H1 (cell line): ENCODE results near the gene ICAM5. TPM values are rescaled to one million over a fixed set of nuclear protein-coding genes. Genes with fewer than 3 reads are reported as not detected.

Source experiments
- SIN3A ChIP-seq, 2 experiments: IDR thresholded peaks in 1 of 2; conservative IDR thresholded peaks in 1 of 2; 2 replicates each; pipeline ENCODE4 v1.6.1; 2011 to 2012; ENCODE audit warnings: low read length in 2 of 2, improper control_type of control experiment in 1 of 2, low read depth in 1 of 2, mild to moderate bottlenecking in 1 of 2
- polyA plus RNA-seq, 7 experiments: library from polyadenylated mRNA; depleted of rRNA in 3 of 7; stranded (reverse) in 5 of 7; unstranded in 2 of 7; fragments of >200 nt in 5 of 7; fragments of 200-250 nt in 2 of 7; gene quantifications; 1 replicate in 5 of 7; 2 replicates in 1 of 7; 4 replicates in 1 of 7; pipeline versions ENCODE4 v1.2.1 to v1.2.3, GENCODE V29; 2011 to 2013; ENCODE audit warnings: missing spikeins in 2 of 7, mixed read lengths in 2 of 7
- total RNA-seq: library from RNA; stranded (reverse); fragmentation: NEBNext Ultra II Directional; extraction: Animal tissue kit (Norgen Biotek cat#: 25700); gene quantifications from 2 replicates; pipeline ENCODE4 v1.2.1, GENCODE V29; 2021

The ICAM5 gene
- total and polyA plus RNA-seq, 2 of the 8 experiments (the other 6 are each of a cell fraction or from before 2014, with no cell fraction given), result 3.9 to 4.8 TPM

DNA sequence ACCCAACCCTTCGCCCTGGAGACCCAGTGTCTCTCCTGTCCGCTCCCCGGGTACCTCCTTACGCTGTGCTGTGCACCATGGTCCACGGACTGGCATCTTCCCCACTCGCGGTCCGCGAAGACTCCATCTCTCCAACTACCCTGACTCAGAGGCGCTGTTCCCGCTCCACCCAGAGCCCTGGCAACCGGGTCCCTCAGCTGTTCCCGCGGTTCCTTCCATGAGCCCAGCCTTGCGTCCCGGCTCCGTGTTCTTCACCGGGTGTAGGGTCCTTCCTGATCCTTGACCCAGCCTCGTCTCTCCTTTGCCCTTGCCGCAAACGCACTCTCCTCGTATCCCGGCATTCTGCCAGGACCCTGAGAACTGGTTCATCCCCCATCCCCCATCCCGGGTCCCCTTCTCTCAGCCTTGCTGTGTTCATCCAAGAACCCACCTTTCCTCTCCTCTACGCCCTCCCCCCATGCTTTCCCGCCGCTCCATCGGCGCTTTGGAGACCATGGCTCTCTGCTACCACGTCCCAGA is 664 bp downstream of the ICAM5 start (continued):
- TF ChIP-seq SIN3A (conservative IDR thresholded peaks at IDR 0.05 in 1 of 2, IDR thresholded peaks at IDR 0.05 in 1 of 2; ENCODE audit: low read depth in 1 of 2, low read length in 2 of 2), result 0 out of 4 replicates have a peak, but pooled peaks of 1 of the 2 experiments have one; percentile 19
